ENCODE measurements around the gene SMG7.

DNA sequence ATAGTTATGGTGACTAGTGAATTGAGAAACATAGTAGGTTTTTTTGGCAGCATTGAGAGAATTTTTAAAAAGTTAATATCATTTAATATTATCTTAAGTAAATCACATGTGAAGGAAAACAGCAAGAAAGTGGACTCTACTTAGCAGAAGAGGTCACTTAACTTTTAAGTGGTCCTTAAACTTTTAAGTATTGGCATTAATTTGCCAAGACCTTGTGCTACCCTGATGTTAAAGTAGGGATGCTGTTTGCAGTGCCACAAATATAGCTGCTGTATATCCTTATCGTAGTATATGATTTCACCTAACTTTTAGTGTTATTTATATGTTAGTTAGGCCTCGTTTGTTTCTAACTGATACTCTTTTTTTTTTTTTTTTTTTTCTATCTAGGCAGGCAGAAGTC, 40.2 kb downstream of the SMG7 start:
- TF ChIP-seq, protein P1, sequence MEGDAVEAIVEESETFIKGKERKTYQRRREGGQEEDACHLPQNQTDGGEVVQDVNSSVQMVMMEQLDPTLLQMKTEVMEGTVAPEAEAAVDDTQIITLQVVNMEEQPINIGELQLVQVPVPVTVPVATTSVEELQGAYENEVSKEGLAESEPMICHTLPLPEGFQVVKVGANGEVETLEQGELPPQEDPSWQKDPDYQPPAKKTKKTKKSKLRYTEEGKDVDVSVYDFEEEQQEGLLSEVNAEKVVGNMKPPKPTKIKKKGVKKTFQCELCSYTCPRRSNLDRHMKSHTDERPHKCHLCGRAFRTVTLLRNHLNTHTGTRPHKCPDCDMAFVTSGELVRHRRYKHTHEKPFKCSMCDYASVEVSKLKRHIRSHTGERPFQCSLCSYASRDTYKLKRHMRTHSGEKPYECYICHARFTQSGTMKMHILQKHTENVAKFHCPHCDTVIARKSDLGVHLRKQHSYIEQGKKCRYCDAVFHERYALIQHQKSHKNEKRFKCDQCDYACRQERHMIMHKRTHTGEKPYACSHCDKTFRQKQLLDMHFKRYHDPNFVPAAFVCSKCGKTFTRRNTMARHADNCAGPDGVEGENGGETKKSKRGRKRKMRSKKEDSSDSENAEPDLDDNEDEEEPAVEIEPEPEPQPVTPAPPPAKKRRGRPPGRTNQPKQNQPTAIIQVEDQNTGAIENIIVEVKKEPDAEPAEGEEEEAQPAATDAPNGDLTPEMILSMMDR (IDR thresholded peaks at IDR 0.05): no peak
- no peak for TF ChIP-seq POLR2A (IDR thresholded peaks at IDR 0.05)
